Upper lobe of left lung (tissue), 6 donors: ENCODE measurements around the gene SCART1. TPM values are rescaled to one million over a fixed set of nuclear protein-coding genes. Genes with fewer than 3 reads are reported as not detected.
"Not testable (repeated sequence)": the region's sequence is repeated elsewhere in the genome, so short reads cannot be mapped to it uniquely, and the experiment has no call there.

Experiments
- ATAC-seq, 2 donors: fragments of 200-7000 bp; cut with Tn5 transposase; one replicate each; pipeline ENCODE4 v1.9.1; 2022; ENCODE audit warnings: mild to moderate bottlenecking in 2 of 2, moderate library complexity in 2 of 2; ENCODE audit not compliant: low FRiP score in 2 of 2
- DNase-seq, 2 donors: peaks; one replicate each; pipeline ENCODE4 v3.0.0-alpha.2; 2019 to 2020
- H3K27ac ChIP-seq, 4 donors: fragments of 200-600 bp; sonication (generic); one replicate each; pipeline ENCODE4 v1.5.1; 2016 to 2019
- H3K27me3 ChIP-seq, 4 donors: fragments of 200-600 bp; sonication (generic); one replicate each; pipeline ENCODE4 v1.5.1; 2017 to 2019
- H3K36me3 ChIP-seq, 4 donors: fragments of 200-600 bp; sonication (generic); one replicate each; pipeline ENCODE4 v1.5.1; 2016 to 2019
- H3K4me1 ChIP-seq, 4 donors: fragments of 200-600 bp; sonication (generic); one replicate each; pipeline ENCODE4 v1.5.1; 2018 to 2019
- H3K4me3 ChIP-seq, 4 donors: fragments of 200-600 bp; sonication (generic); one replicate each; pipeline ENCODE4 v1.5.1; 2017 to 2019; ENCODE audit warnings: mild to moderate bottlenecking in 2 of 4, moderate library complexity in 1 of 4
- H3K9me3 ChIP-seq, 4 donors: fragments of 200-600 bp; sonication (generic); one replicate each; pipeline ENCODE4 v1.5.1; 2018 to 2019
- EP300 ChIP-seq, 4 donors: sonication (generic); formaldehyde crosslinking; IDR thresholded peaks; one replicate each; pipeline ENCODE4 v1.5.1; 2017; ENCODE audit warnings: antibody characterized with exemption in 4 of 4, control low read depth in 2 of 4
- POLR2A ChIP-seq, 4 donors: fragments of 450-650 bp; IDR thresholded peaks; one replicate each; pipeline ENCODE4 v1.5.1; 2016 to 2017; ENCODE audit warnings: antibody characterized with exemption in 4 of 4, mild to moderate bottlenecking in 2 of 4
- POLR2AphosphoS5 ChIP-seq, 2 donors: sonication (generic); formaldehyde crosslinking; IDR thresholded peaks; one replicate each; pipeline ENCODE4 v1.5.1; 2017; ENCODE audit warnings: antibody characterized with exemption in 2 of 2
- WGBS, 2 donors: methylation state at CpG; one replicate each; pipeline ENCODE4 v1.1.5; 2017 to 2018; 5-methylcytosine and 5-hydroxymethylcytosine counted together
- total RNA-seq, 6 donors: library from RNA; depleted of rRNA in 4 of 6; stranded (reverse); fragments of >200 nt in 4 of 6; gene quantifications; one replicate each; pipeline versions ENCODE4 v1.1.0 to v1.2.1, GENCODE V29; 2016 to 2021
- TF ChIP-seq, protein P1 (sequence below), 6 experiments: fragments of 450-650 bp in 4 of 6; fragments of 200-600 bp in 2 of 6; sonication (generic) in 2 of 6; IDR thresholded peaks; one replicate each; pipeline ENCODE4 v1.5.1; 2016 to 2019; ENCODE audit warnings: antibody characterized with exemption in 6 of 6
- donor health status: DM: no; HTN: no; CAD: no; lungs with moderate emphysema.
- donor health status: DM: no; HTN: yes; CAD: no; lungs with severe emphysema.

The SCART1 gene
- total RNA-seq, 6 donors from 2014 or later, result 1.1 to 31.4 (median 3.4) TPM

DNA sequence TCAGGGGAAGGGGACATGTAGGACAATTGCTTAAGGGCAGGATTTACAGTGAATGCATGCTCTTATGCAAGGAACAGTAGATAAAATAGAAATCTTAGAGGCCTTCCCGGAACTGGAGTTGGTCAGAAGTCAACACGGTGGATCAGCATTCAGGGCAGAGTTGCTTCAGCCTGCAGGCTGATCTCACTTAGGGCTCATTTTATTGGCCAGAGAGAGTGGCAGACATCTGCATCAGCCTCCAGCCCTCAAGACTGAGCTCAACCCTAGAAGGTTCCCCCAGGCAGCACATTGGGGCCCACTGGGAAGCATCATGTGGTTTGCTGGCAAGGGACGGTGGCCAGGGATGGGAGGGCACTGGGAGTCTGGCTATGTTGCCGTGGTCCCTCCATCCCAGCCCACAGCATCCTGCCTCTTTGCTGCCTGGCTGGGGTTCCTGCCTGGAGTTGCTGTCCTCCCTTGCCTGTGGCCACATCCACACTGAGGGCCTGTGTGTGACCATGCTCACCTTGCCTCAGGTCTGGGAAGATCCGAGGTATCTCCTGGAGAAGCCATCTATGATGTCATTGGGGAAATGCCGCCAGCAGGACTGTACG is 13.0 kb downstream of the SCART1 start:
- no peaks in the 10 kb centered on the region for H3K4me1 ChIP-seq
- no peak for ATAC-seq
- TF ChIP-seq, protein P1, sequence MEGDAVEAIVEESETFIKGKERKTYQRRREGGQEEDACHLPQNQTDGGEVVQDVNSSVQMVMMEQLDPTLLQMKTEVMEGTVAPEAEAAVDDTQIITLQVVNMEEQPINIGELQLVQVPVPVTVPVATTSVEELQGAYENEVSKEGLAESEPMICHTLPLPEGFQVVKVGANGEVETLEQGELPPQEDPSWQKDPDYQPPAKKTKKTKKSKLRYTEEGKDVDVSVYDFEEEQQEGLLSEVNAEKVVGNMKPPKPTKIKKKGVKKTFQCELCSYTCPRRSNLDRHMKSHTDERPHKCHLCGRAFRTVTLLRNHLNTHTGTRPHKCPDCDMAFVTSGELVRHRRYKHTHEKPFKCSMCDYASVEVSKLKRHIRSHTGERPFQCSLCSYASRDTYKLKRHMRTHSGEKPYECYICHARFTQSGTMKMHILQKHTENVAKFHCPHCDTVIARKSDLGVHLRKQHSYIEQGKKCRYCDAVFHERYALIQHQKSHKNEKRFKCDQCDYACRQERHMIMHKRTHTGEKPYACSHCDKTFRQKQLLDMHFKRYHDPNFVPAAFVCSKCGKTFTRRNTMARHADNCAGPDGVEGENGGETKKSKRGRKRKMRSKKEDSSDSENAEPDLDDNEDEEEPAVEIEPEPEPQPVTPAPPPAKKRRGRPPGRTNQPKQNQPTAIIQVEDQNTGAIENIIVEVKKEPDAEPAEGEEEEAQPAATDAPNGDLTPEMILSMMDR (IDR thresholded peaks at IDR 0.05), result no peak
- TF ChIP-seq POLR2AphosphoS5 (IDR thresholded peaks at IDR 0.05) (no peak), POLR2A (IDR thresholded peaks at IDR 0.05) (no peak), EP300 (IDR thresholded peaks at IDR 0.05) (no peak)
- no peak overlapping the region for H3K4me3 ChIP-seq
- no peaks in the 10 kb centered on the region for H3K9me3 ChIP-seq
- DNase-seq, result no peak
- no peaks in the 10 kb centered on the region for H3K36me3 ChIP-seq
- H3K27me3 ChIP-seq, result no peaks in the 10 kb centered on the region
- no peak overlapping the region for H3K27ac ChIP-seq
- WGBS, 2 donors, result 83 to 94% methylated on average over 5 to 7 of the region's 7 CpGs

DNA sequence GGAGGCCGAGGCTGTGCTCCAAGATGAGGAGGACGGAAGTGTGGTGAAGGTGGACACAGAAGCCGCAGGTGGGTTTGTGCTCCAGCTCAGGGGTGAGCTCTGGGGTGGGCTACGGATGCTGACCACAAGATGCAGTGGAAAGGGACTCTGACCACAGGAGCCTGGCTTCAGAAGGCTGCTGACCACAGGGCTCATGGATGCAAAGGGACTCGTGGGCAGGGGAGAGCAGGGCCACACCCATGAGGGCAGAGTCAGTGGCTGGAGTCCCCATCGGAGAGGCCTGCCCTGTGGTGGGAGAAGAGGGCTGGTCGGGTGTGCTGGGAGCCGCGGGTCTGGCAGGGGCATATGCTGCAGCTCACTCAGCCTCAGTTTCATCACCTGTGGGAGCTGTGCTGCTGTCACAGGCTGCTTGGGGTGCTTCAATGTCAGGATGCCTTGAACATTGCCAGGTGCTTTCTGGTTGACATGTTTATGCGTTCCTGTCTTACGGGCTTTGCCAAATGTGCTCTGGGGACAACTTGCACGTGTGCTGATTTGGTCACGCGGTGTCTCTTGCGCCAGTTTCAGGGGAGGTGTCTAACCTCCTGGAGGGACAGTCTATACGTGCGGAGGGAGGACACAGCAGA is 13.7 kb downstream of the SCART1 start:
- no peaks in the 10 kb centered on the region for H3K4me1 ChIP-seq
- 89 to 94% methylated on average over 13 to 17 of the region's 17 CpGs for WGBS, 2 donors
- no peak overlapping the region for H3K4me3 ChIP-seq
- no peaks in the 10 kb centered on the region for H3K9me3 ChIP-seq
- TF ChIP-seq, protein P1 (IDR thresholded peaks at IDR 0.05), result no peak
- TF ChIP-seq EP300 (IDR thresholded peaks at IDR 0.05), result no peak
- no peak for TF ChIP-seq POLR2A (IDR thresholded peaks at IDR 0.05)
- no peak for TF ChIP-seq POLR2AphosphoS5 (IDR thresholded peaks at IDR 0.05)
- ATAC-seq (no peak), DNase-seq (peak in 1 of 2 donors; percentile 25)
- no peaks in the 10 kb centered on the region for H3K27me3 ChIP-seq
- H3K36me3 ChIP-seq, result no peaks in the 10 kb centered on the region
- no peak overlapping the region for H3K27ac ChIP-seq

DNA sequence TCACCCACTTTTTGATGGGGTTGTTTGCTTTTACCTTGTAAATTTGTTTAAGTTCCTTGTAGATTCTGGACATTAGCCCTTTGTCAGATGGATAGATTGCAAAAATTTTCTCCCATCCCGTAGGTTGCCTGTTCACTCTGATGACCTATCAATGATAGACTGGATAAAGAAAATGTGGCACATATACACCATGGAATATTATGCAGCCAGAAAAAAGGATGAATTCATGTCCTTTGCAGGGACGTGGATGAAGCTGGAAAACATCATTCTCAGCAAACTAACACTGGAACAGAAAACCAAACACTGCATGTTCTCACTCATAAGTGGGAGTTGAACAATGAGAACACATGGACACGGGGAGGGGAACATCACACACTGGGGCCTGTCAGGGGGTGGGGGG is 15.5 kb downstream of the SCART1 start:
- DNase-seq, H3K27ac ChIP-seq, H3K4me3 ChIP-seq, H3K27me3 ChIP-seq, H3K9me3 ChIP-seq, H3K4me1 ChIP-seq, ATAC-seq, H3K36me3 ChIP-seq: not testable (repeated sequence)
- WGBS, 2 donors, result 84 to 86% methylated on average over 3 of the region's 3 CpGs

DNA sequence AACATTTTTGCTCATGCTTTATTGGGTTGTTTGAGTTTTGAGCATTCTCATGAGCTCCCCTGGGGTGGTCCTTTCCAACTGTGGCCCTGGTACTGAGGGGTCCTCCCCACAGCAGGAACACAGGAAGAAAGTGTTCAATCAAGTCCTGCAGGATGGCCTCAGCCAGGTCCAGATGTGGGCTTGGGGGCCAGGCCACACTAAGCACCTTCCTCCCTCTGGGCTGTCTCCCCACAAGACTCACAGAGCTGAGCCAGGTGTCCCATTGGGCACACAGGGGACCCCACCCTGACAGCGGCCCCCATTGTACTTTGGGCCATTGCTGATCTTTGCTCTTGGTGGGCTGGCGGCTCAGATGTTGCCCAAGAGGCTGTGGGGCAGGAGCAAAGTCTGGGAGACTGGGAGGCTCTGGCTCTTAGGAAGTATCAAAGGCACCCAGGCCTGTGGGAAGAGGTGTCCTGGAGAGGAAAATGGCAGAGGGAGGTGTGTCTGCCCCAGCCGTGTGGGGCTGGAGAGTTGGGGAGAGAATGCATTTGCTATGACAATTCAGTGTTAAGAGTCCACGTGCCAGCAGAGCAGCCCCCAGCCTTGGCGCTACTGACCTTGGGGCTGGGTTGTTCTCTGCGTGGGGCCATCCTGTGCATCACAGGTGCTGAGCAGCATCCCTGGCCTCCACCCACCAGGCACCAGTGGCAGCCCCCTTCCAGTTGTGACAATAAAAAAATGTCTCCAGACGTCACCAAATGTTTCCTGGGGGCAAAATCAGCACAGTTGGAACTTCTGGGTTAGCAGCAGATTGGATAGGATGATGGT is 17.8 kb downstream of the SCART1 start:
- DNase-seq (peak in 1 of 2 donors; percentile 5), ATAC-seq (no peak)
- 78 to 83% methylated on average over 5 to 7 of the region's 7 CpGs for WGBS, 2 donors

DNA sequence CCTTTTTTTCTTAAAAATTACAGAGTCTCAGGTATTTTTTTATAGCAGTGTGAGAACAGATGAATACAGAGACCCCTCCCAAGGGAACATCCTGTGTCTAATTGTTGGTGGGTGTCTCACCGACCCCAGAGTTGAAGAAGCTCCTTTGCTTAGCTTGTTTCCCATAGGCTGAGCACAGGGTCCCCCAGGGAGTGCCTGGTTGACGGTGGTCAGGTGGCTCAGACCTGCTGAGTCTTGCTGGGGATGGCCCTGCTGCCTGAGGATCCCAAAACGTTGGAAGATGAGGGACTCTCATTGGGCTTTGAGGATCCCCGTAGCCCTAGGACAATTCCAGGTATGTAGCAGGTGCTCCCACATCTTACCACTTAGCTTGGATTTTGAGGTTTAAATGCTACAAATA is 19.5 kb downstream of the SCART1 start:
- H3K4me3 ChIP-seq, result no peak overlapping the region
- no peaks in the 10 kb centered on the region for H3K27me3 ChIP-seq
- no peak for TF ChIP-seq POLR2AphosphoS5 (IDR thresholded peaks at IDR 0.05)
- TF ChIP-seq POLR2A (IDR thresholded peaks at IDR 0.05), result no peak
- no peak for TF ChIP-seq EP300 (IDR thresholded peaks at IDR 0.05)
- TF ChIP-seq, protein P1 (IDR thresholded peaks at IDR 0.05), result no peak
- no peaks in the 10 kb centered on the region for H3K9me3 ChIP-seq
- H3K4me1 ChIP-seq, result no peaks in the 10 kb centered on the region
- no peaks in the 10 kb centered on the region for H3K36me3 ChIP-seq
- WGBS, 2 donors, result 60 to 64% methylated on average over 3 to 4 of the region's 4 CpGs
- DNase-seq, result no peak
- H3K27ac ChIP-seq, result no peak overlapping the region
- no peak for ATAC-seq

More for the DNA sequence above, 17.8 kb downstream of the SCART1 start:
- no peak overlapping the region for H3K4me3 ChIP-seq
- no peaks in the 10 kb centered on the region for H3K36me3 ChIP-seq
- H3K9me3 ChIP-seq, result no peaks in the 10 kb centered on the region
- H3K4me1 ChIP-seq, result no peaks in the 10 kb centered on the region
- no peaks in the 10 kb centered on the region for H3K27me3 ChIP-seq
- H3K27ac ChIP-seq, result no peak overlapping the region
- TF ChIP-seq POLR2A (IDR thresholded peaks at IDR 0.05) (no peak), EP300 (IDR thresholded peaks at IDR 0.05) (no peak)
